B cell (primary cell): ENCODE data around the gene HLA-F. TPM values are rescaled to one million over a fixed set of nuclear protein-coding genes. Genes with fewer than 3 reads are reported as not detected.

Source experiments
- ATAC-seq: fragments of 200-7000 bp; cut with Tn5 transposase; one replicate; pipeline ENCODE4 v1.10.0; 2021; ENCODE audit warnings: low read depth, mild to moderate bottlenecking, moderate number of reproducible peaks, moderate library complexity
- CTCF ChIA-PET: fragments of 350-600 bp; sonication (Branson Sonifier 250); formaldehyde crosslinking; loops from one replicate; lab custom pipeline; 2021; ENCODE audit warnings: antibody characterized with exemption, inconsistent platforms; lab: Charles Lee
- POLR2A ChIA-PET: fragments of 350-600 bp; sonication (Branson Sonifier 250); formaldehyde crosslinking; loops from one replicate; lab custom pipeline; 2021; ENCODE audit warnings: antibody characterized with exemption; lab: Charles Lee
- DNase-seq: peaks from one replicate; pipeline ENCODE4 v3.0.0; 2013
- H2AFZ ChIP-seq: 2 replicates; pipeline ENCODE4 v1.6.1; 2012; ENCODE audit warnings: mild to moderate bottlenecking, low read depth, low read length; ENCODE audit not compliant: insufficient read depth, poor library complexity, severe bottlenecking
- H3K27ac ChIP-seq, 2 donors: 1 replicate in 1 of 2; 2 replicates in 1 of 2; pipeline ENCODE4 v1.5.1; 2012 to 2013; ENCODE audit warnings: low read length in 2 of 2, mild to moderate bottlenecking in 2 of 2, moderate library complexity in 1 of 2
- H3K27me3 ChIP-seq, 4 experiments: fragments of 200-600 bp in 1 of 4; sonication (generic) in 1 of 4; replicated peaks in 1 of 4; 1 replicate in 2 of 4; 2 replicates in 2 of 4; pipeline versions ENCODE4 v1.6.1 to v1.7.0; 2013 to 2016; ENCODE audit warnings: low read length in 3 of 4, mild to moderate bottlenecking in 2 of 4, mixed read lengths in 1 of 4, moderate library complexity in 1 of 4; ENCODE audit not compliant: insufficient read depth in 4 of 4, control insufficient read depth in 3 of 4; ENCODE audit errors: control extremely low read depth in 1 of 4
- H3K36me3 ChIP-seq, 2 experiments: replicated peaks in 1 of 2; 1 replicate in 1 of 2; 2 replicates in 1 of 2; pipeline versions ENCODE4 v1.6.1 to v1.7.1; 2013; ENCODE audit warnings: low read length in 1 of 2; ENCODE audit not compliant: insufficient read depth in 2 of 2, control insufficient read depth in 1 of 2; ENCODE audit errors: control extremely low read depth in 1 of 2, extremely low read depth in 1 of 2
- H3K4me1 ChIP-seq, 2 donors: fragments of 200-600 bp in 1 of 2; sonication (generic) in 1 of 2; 1 replicate in 1 of 2; 2 replicates in 1 of 2; pipeline versions ENCODE4 v1.5.1 to v1.6.1; 2013 to 2017; ENCODE audit warnings: low read length in 2 of 2; ENCODE audit not compliant: control insufficient read depth in 2 of 2, insufficient read depth in 2 of 2
- H3K4me2 ChIP-seq: replicated peaks from 2 replicates; pipeline ENCODE3; 2012; ENCODE audit warnings: mild to moderate bottlenecking, low read depth, low read length; ENCODE audit not compliant: poor library complexity, severe bottlenecking
- H3K4me3 ChIP-seq, 5 experiments: fragments of 200-600 bp in 1 of 5; sonication (generic) in 1 of 5; 1 replicate in 3 of 5; 2 replicates in 2 of 5; pipeline versions ENCODE4 v1.5.1 to v1.7.0; 2011 to 2016; ENCODE audit warnings: low read length in 4 of 5, mild to moderate bottlenecking in 4 of 5, low read depth in 2 of 5, control low read depth in 1 of 5, moderate library complexity in 1 of 5; ENCODE audit not compliant: insufficient read depth in 1 of 5; ENCODE audit errors: control extremely low read depth in 1 of 5, extremely low read depth in 1 of 5
- H3K79me2 ChIP-seq: fragments of 200-600 bp; sonication (generic); one replicate; pipeline ENCODE4 v1.6.0; 2016; ENCODE audit warnings: low read length; ENCODE audit not compliant: control insufficient read depth, insufficient read depth
- H3K9ac ChIP-seq: fragments of 200-600 bp; sonication (generic); 2 replicates; pipeline ENCODE4 v1.6.1; 2017; ENCODE audit warnings: mild to moderate bottlenecking, low read length, moderate library complexity
- H3K9me3 ChIP-seq, 3 donors: one replicate each; pipeline versions ENCODE4 v1.6.1 to v1.7.1; 2013; ENCODE audit warnings: low read length in 2 of 3; ENCODE audit not compliant: control insufficient read depth in 2 of 3, insufficient read depth in 1 of 3; ENCODE audit errors: control extremely low read depth in 1 of 3
- H4K20me1 ChIP-seq: 2 replicates; pipeline ENCODE4 v1.6.0; 2012; ENCODE audit warnings: mild to moderate bottlenecking, low read length; ENCODE audit not compliant: insufficient read depth, control insufficient read depth, poor library complexity, severe bottlenecking
- H3K27ac Mint-ChIP-seq: one replicate; pipeline ENCODE4 v1.8.0; 2021; ENCODE audit warnings: mixed read lengths
- H3K27me3 Mint-ChIP-seq: one replicate; pipeline ENCODE4 v1.8.0; 2021; ENCODE audit warnings: mixed read lengths
- H3K4me1 Mint-ChIP-seq: one replicate; pipeline ENCODE4 v1.8.0; 2021; ENCODE audit warnings: mixed read lengths
- H3K4me3 Mint-ChIP-seq: one replicate; pipeline ENCODE4 v1.8.0; 2021; ENCODE audit warnings: mixed read lengths
- H3K9me3 Mint-ChIP-seq: one replicate; pipeline ENCODE4 v1.8.0; 2022; ENCODE audit warnings: mixed read lengths; ENCODE audit not compliant: insufficient read depth
- EZH2 ChIP-seq: IDR thresholded peaks from 2 replicates; pipeline ENCODE4 v1.6.1; 2012; ENCODE audit warnings: borderline replicate concordance, low read depth, mild to moderate bottlenecking, moderate library complexity, low read length; ENCODE audit not compliant: insufficient read depth, poor library complexity, severe bottlenecking
- WGBS: methylation state at CpG from one replicate; pipeline ENCODE4 v1.1.5; 2013; ENCODE audit warnings: missing lambda C conversion rate; ENCODE audit not compliant: insufficient coverage; 5-methylcytosine and 5-hydroxymethylcytosine counted together
- intact Hi-C: fragments of 100-400 bp; cut with micrococcal nuclease; formaldehyde crosslinking; loops from one replicate; pipeline ENCODE4 v1.10.0; 2022
- polyA plus RNA-seq: library from polyadenylated mRNA; depleted of rRNA; stranded (reverse); fragments of >200 nt; gene quantifications from 2 replicates; pipeline ENCODE4 v1.2.3, GENCODE V29; 2012
- total RNA-seq, 2 donors: library from RNA; stranded (reverse); fragments of 120-200 nt in 1 of 2; gene quantifications; 1 replicate in 1 of 2; 2 replicates in 1 of 2; pipeline versions ENCODE4 v1.2.3 to v1.2.4, GENCODE V29; 2013 to 2022
- TF ChIP-seq, protein P1 (sequence below): fragments of 200-600 bp; IDR thresholded peaks from one replicate; pipeline ENCODE4 v1.8.0; 2022; ENCODE audit warnings: antibody characterized with exemption, mild to moderate bottlenecking

Gene HLA-F
- total and polyA plus RNA-seq, 2 donors (not counting 1 experiment from before 2014, with no cell fraction given), result 895 to 1,409 TPM

DNA sequence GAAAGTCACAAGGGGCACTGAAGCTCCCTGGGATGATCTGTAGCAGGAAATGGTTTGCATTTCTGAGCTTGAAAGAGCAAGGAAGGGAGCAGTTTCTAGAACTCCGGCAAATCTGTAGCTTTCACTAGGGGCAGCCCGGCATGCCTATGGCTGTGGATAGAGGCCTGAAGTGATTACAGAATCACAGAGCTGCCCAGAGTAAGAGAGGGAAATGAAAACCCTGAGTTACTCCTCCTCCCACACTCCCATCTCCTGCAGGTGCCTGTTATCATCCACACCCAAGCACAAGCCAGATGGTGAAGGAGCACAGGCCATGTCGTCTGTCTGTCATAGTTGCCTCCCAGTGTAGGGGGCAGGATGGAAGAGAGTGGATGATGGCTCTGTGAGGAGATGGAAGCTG lies 37.1 kb downstream of the HLA-F start:
- TF ChIP-seq, protein P1, sequence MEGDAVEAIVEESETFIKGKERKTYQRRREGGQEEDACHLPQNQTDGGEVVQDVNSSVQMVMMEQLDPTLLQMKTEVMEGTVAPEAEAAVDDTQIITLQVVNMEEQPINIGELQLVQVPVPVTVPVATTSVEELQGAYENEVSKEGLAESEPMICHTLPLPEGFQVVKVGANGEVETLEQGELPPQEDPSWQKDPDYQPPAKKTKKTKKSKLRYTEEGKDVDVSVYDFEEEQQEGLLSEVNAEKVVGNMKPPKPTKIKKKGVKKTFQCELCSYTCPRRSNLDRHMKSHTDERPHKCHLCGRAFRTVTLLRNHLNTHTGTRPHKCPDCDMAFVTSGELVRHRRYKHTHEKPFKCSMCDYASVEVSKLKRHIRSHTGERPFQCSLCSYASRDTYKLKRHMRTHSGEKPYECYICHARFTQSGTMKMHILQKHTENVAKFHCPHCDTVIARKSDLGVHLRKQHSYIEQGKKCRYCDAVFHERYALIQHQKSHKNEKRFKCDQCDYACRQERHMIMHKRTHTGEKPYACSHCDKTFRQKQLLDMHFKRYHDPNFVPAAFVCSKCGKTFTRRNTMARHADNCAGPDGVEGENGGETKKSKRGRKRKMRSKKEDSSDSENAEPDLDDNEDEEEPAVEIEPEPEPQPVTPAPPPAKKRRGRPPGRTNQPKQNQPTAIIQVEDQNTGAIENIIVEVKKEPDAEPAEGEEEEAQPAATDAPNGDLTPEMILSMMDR, result no peak
- Histone ChIP-seq H3K4me1 (peaks cover 0 to 7% of the 10 kb centered on the region in 2 donors), H4K20me1 (no peaks in the 10 kb centered on the region), H3K4me2 (no peak overlapping the region), H3K36me3 (peaks cover 0 to 4% of the 10 kb centered on the region in 2 experiments), H3K9me3 (no peaks in the 10 kb centered on the region), H3K79me2 (no peaks in the 10 kb centered on the region), H3K27me3 (no peaks in the 10 kb centered on the region), H3K4me3 (no peak overlapping the region), H2AFZ (no peak overlapping the region), H3K27ac (no peak overlapping the region), H3K9ac (no peak overlapping the region)
- intact Hi-C loops, result no loop called here
- no peak overlapping the region for H3K4me3 Mint-ChIP-seq
- no peaks in the 10 kb centered on the region for H3K9me3 Mint-ChIP-seq
- peaks cover 12% of the 10 kb centered on the region for H3K4me1 Mint-ChIP-seq
- no CpG with 5 or more reads among the region's 3 CpGs for WGBS
- no peak overlapping the region for H3K27ac Mint-ChIP-seq
- DNase-seq, result no peak
- no peaks in the 10 kb centered on the region for H3K27me3 Mint-ChIP-seq
- ChIA-PET CTCF (interaction anchor here (0.6 to 3.1 kb wide), 3 partner anchors 11 to 180 kb away, joined by 3 to 8 read pairs (median 7); no protein-coding TSS in a partner anchor), POLR2A (no interaction called here)
- no peak for ATAC-seq

DNA sequence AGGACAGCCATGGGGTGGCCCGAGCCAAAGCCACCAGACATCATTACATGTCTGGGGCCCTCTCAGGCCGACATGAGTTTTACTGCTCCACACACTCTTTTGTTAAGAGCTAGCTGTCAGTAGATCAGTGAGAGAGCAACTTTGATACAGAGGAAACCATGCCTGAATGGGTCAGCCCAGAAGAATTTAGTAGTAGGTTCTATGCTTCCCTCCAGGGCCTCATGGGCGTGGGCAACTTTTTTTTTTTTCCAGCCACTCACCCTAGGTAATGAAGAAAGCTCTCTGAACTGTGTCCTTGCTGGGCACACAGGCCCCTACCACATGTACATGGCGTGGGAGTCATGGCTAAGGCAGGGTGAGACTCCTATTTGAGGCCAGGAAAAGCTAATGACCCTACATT lies 38.8 kb downstream of the HLA-F start:
- Histone ChIP-seq H3K9ac (no peak overlapping the region), H4K20me1 (no peaks in the 10 kb centered on the region), H3K4me2 (no peak overlapping the region), H3K27me3 (no peaks in the 10 kb centered on the region), H3K36me3 (no peaks in the 10 kb centered on the region), H3K4me1 (peaks cover 0 to 7% of the 10 kb centered on the region in 2 donors), H3K9me3 (no peaks in the 10 kb centered on the region), H3K79me2 (no peaks in the 10 kb centered on the region), H3K27ac (no peak overlapping the region), H2AFZ (no peak overlapping the region), H3K4me3 (no peak overlapping the region)
- TF ChIP-seq, protein P1, result no peak
- TF ChIP-seq EZH2, result no peak
- POLR2A ChIA-PET, result no interaction called here
- no CpG with 5 or more reads among the region's 4 CpGs for WGBS
- Mint-ChIP-seq H3K4me1 (peaks cover 12% of the 10 kb centered on the region), H3K27ac (no peak overlapping the region), H3K4me3 (no peak overlapping the region), H3K27me3 (peaks cover 10% of the 10 kb centered on the region), H3K9me3 (no peaks in the 10 kb centered on the region)
- DNase-seq (no peak), ATAC-seq (no peak)
- intact Hi-C loops, result no loop called here
- CTCF ChIA-PET, result interaction anchor here (1.3 kb wide), 1 partner anchor 9 kb away, joined by 4 read pairs; no protein-coding TSS in a partner anchor
